Thymus (tissue), 11 donors: ENCODE measurements around the gene FSD1. TPM values are rescaled to one million over a fixed set of nuclear protein-coding genes. Genes with fewer than 3 reads are reported as not detected.
A peak's percentile ranks its signal among the peaks of the same experiment; 100 is the strongest.

Experiments
- DNase-seq, 9 donors: peaks; one replicate each; pipeline ENCODE4 v3.0.0-alpha.2; 2013; ENCODE audit warnings: low spot score in 9 of 9, low read depth in 6 of 9, missing footprints in 1 of 9
- H3K27ac ChIP-seq, 2 donors: one replicate each; pipeline ENCODE4 v1.5.1; 2013; ENCODE audit warnings: control low read depth in 1 of 2, low read depth in 1 of 2, low read length in 1 of 2, mild to moderate bottlenecking in 1 of 2, moderate library complexity in 1 of 2
- H3K27me3 ChIP-seq, 2 donors: one replicate each; pipeline ENCODE4 v1.5.1; 2013; ENCODE audit warnings: low read length in 1 of 2; ENCODE audit not compliant: control insufficient read depth in 2 of 2, insufficient read depth in 1 of 2
- H3K36me3 ChIP-seq, 2 donors: one replicate each; pipeline ENCODE4 v1.5.1; 2013; ENCODE audit warnings: low read length in 1 of 2, mild to moderate bottlenecking in 1 of 2, moderate library complexity in 1 of 2; ENCODE audit not compliant: control insufficient read depth in 2 of 2, insufficient read depth in 2 of 2
- H3K4me1 ChIP-seq, 2 donors: one replicate each; pipeline ENCODE4 v1.5.1; 2013; ENCODE audit warnings: low read length in 2 of 2; ENCODE audit not compliant: control insufficient read depth in 2 of 2, insufficient read depth in 2 of 2
- H3K4me3 ChIP-seq, 2 donors: one replicate each; pipeline ENCODE4 v1.5.1; 2013; ENCODE audit warnings: low read length in 2 of 2, control low read depth in 1 of 2, mild to moderate bottlenecking in 1 of 2
- H3K9me3 ChIP-seq, 2 donors: one replicate each; pipeline ENCODE4 v1.5.1; 2013; ENCODE audit warnings: low read length in 1 of 2, mild to moderate bottlenecking in 1 of 2; ENCODE audit not compliant: control insufficient read depth in 2 of 2, insufficient read depth in 1 of 2
- WGBS: extraction: QIAGEN DNeasy Blood & Tissue Kit; methylation state at CpG from one replicate; pipeline ENCODE4 v1.1.7; 2013; 5-methylcytosine and 5-hydroxymethylcytosine counted together
- polyA plus RNA-seq: library from polyadenylated mRNA; stranded (reverse); fragments of 200-250 nt; gene quantifications from one replicate; pipeline ENCODE4 v1.2.3, GENCODE V29; 2013
- total RNA-seq: library from RNA; stranded (reverse); fragments of 120-200 nt; gene quantifications from one replicate; pipeline ENCODE4 v1.2.4, GENCODE V29; 2013
- donor health status: healthy.

FSD1 gene
- total and polyA plus RNA-seq, 2 donors = 4.3 to 19.2 TPM

GRCh38 chr19:4320419-4320818 is 16.0 kb downstream of the FSD1 start:
- Histone ChIP-seq H3K9me3 (peaks cover 1 to 22% of the 10 kb centered on the region in 2 donors), H3K4me1 (no peaks in the 10 kb centered on the region), H3K27ac (no peak overlapping the region), H3K4me3 (no peak overlapping the region), H3K27me3 (peaks cover 0 to 2% of the 10 kb centered on the region in 2 donors), H3K36me3 (no peaks in the 10 kb centered on the region)
- no peak for DNase-seq
- 96% methylated on average over 2 of the region's 2 CpGs for WGBS

GRCh38 chr19:4322942-4323665 is 18.7 kb downstream of the FSD1 start:
- no peak for DNase-seq
- H3K4me1 ChIP-seq = peaks cover 10 to 17% of the 10 kb centered on the region in 2 donors
- H3K27ac ChIP-seq = no peak overlapping the region
- peaks cover 8 to 23% of the 10 kb centered on the region in 2 donors for H3K27me3 ChIP-seq
- H3K9me3 ChIP-seq = peaks cover 1 to 31% of the 10 kb centered on the region in 2 donors
- WGBS = 93% methylated on average over 37 of the region's 37 CpGs
- H3K36me3 ChIP-seq = no peaks in the 10 kb centered on the region
- no peak overlapping the region for H3K4me3 ChIP-seq

GRCh38 chr19:4323692-4324091 is 19.3 kb downstream of the FSD1 start:
- DNase-seq = no peak
- H3K27ac ChIP-seq = no peak overlapping the region
- WGBS = 96% methylated on average over 9 of the region's 9 CpGs

GRCh38 chr19:4324228-4324627 is 19.8 kb downstream of the FSD1 start:
- no peak overlapping the region for H3K4me3 ChIP-seq
- peaks cover 17 to 26% of the 10 kb centered on the region in 2 donors for H3K4me1 ChIP-seq
- H3K27ac ChIP-seq = no peak overlapping the region
- peaks cover 0 to 24% of the 10 kb centered on the region in 2 donors for H3K9me3 ChIP-seq
- DNase-seq = no peak
- 89% methylated on average over 12 of the region's 12 CpGs for WGBS
- H3K36me3 ChIP-seq = no peaks in the 10 kb centered on the region
- H3K27me3 ChIP-seq = peaks cover 8 to 23% of the 10 kb centered on the region in 2 donors

More at GRCh38 chr19:4323692-4324091, 19.3 kb downstream of the FSD1 start:
- Histone ChIP-seq H3K4me3 (no peak overlapping the region), H3K27me3 (peaks cover 8 to 23% of the 10 kb centered on the region in 2 donors), H3K9me3 (peaks cover 0 to 27% of the 10 kb centered on the region in 2 donors), H3K36me3 (no peaks in the 10 kb centered on the region), H3K4me1 (peaks cover 15 to 21% of the 10 kb centered on the region in 2 donors)

- H3K27me3 ChIP-seq = peaks cover 8 to 23% of the 10 kb centered on the region in 2 donors
- 57% methylated on average over 13 of the region's 13 CpGs for WGBS
- no peak overlapping the region for H3K4me3 ChIP-seq
- DNase-seq = no peak
- H3K4me1 ChIP-seq = peaks cover 17 to 28% of the 10 kb centered on the region in 2 donors
- H3K9me3 ChIP-seq = peaks cover 0 to 10% of the 10 kb centered on the region in 2 donors
- H3K27ac ChIP-seq = no peak overlapping the region
- H3K36me3 ChIP-seq = no peaks in the 10 kb centered on the region
Observed at GRCh38 chr19:4326215-4326836, 21.9 kb downstream of the FSD1 start.

GRCh38 chr19:4326837-4327251 is 22.4 kb downstream of the FSD1 start:
- no peak overlapping the region for H3K27ac ChIP-seq
- peaks cover 17 to 28% of the 10 kb centered on the region in 2 donors for H3K4me1 ChIP-seq
- no peaks in the 10 kb centered on the region for H3K36me3 ChIP-seq
- DNase-seq = peak in 1 of 9 donors; percentile 40
- WGBS = 6% methylated on average over 33 of the region's 33 CpGs
- H3K27me3 ChIP-seq = peaks cover 8 to 23% of the 10 kb centered on the region in 2 donors
- H3K9me3 ChIP-seq = peaks cover 0 to 10% of the 10 kb centered on the region in 2 donors
- peak overlapping the region in 1 of 2 donors; percentile 19 for H3K4me3 ChIP-seq

GRCh38 chr19:4327252-4327876 is 23.0 kb downstream of the FSD1 start:
- H3K27ac ChIP-seq = no peak overlapping the region
- DNase-seq = peak in 4 of 9 donors; percentile 23 to 61 (median 51)
- 9% methylated on average over 30 of the region's 30 CpGs for WGBS
- peaks cover 0 to 10% of the 10 kb centered on the region in 2 donors for H3K9me3 ChIP-seq
- H3K27me3 ChIP-seq = peaks cover 8 to 23% of the 10 kb centered on the region in 2 donors
- H3K4me1 ChIP-seq = peaks cover 17 to 28% of the 10 kb centered on the region in 2 donors
- peak overlapping the region; percentile 37 to 41 for H3K4me3 ChIP-seq
- no peaks in the 10 kb centered on the region for H3K36me3 ChIP-seq

- WGBS = 17% methylated on average over 13 of the region's 13 CpGs
Observed at GRCh38 chr19:4327877-4328242, 23.5 kb downstream of the FSD1 start.

More at GRCh38 chr19:4327877-4328242, 23.5 kb downstream of the FSD1 start:
- no peaks in the 10 kb centered on the region for H3K36me3 ChIP-seq
- H3K4me1 ChIP-seq = peaks cover 17 to 28% of the 10 kb centered on the region in 2 donors
- H3K4me3 ChIP-seq = peak overlapping the region; percentile 37 to 41
- no peak for DNase-seq
- peak overlapping the region in 1 of 2 donors; percentile 52 for H3K27ac ChIP-seq
- peaks cover 8 to 23% of the 10 kb centered on the region in 2 donors for H3K27me3 ChIP-seq
- H3K9me3 ChIP-seq = peaks cover 0 to 10% of the 10 kb centered on the region in 2 donors
